Measurements from ENCODE around the gene SIVA1.

The SIVA1 gene

GRCh38 chr14:104773505-104774452, 20.8 kb downstream of the SIVA1 start:
- H3K27me3 ChIP-seq (ENCODE audit: insufficient read depth, insufficient read length): no peaks in the 10 kb centered on the region
- no peak for TF ChIP-seq SUZ12 (IDR thresholded peaks at IDR 0.05; ENCODE audit: extremely low read depth, insufficient read depth, insufficient read length)
- TF ChIP-seq YY1 (IDR thresholded peaks at IDR 0.05; ENCODE audit: insufficient read depth, insufficient read length): no peak
- TF ChIP-seq ZNF274 (IDR thresholded peaks at IDR 0.05; ENCODE audit: low read depth, low read length): no peak
- peaks cover 19% of the 10 kb centered on the region; the same call in 1 of the 2 replicates for H3K9me3 ChIP-seq (ENCODE audit: insufficient read depth, low read length)
- DNase-seq (ENCODE audit: low read depth, low spot score): no peak
- peaks cover 9% of the 10 kb centered on the region for H3K4me1 ChIP-seq (ENCODE audit: insufficient read depth, insufficient read length)
- peaks cover 85% of the 10 kb centered on the region for H3K36me3 ChIP-seq (ENCODE audit: insufficient read depth, insufficient read length, low read length)
- no peak overlapping the region for H3K9ac ChIP-seq (ENCODE audit: insufficient read length, low read depth)
- no peak overlapping the region for H3K4me3 ChIP-seq (ENCODE audit: insufficient read length, low read depth)

- H3K27me3 ChIP-seq (ENCODE audit: insufficient read depth, insufficient read length): no peaks in the 10 kb centered on the region
- peaks cover 19% of the 10 kb centered on the region; the same call in 1 of the 2 replicates for H3K9me3 ChIP-seq (ENCODE audit: insufficient read depth, low read length)
- H3K36me3 ChIP-seq (ENCODE audit: insufficient read depth, insufficient read length, low read length): peaks cover 86% of the 10 kb centered on the region
- DNase-seq (ENCODE audit: low read depth, low spot score): no peak
- peaks cover 7% of the 10 kb centered on the region for H3K4me1 ChIP-seq (ENCODE audit: insufficient read depth, insufficient read length)
- TF ChIP-seq ZNF274 (IDR thresholded peaks at IDR 0.05; ENCODE audit: low read depth, low read length): no peak
- TF ChIP-seq SUZ12 (IDR thresholded peaks at IDR 0.05; ENCODE audit: extremely low read depth, insufficient read depth, insufficient read length): no peak
- no peak for TF ChIP-seq YY1 (IDR thresholded peaks at IDR 0.05; ENCODE audit: insufficient read depth, insufficient read length)
- H3K9ac ChIP-seq (ENCODE audit: insufficient read length, low read depth): no peak overlapping the region
- no peak overlapping the region for H3K4me3 ChIP-seq (ENCODE audit: insufficient read length, low read depth)
Observed at GRCh38 chr14:104774453-104775072, 21.6 kb downstream of the SIVA1 start.

- TF ChIP-seq SUZ12 (IDR thresholded peaks at IDR 0.05; ENCODE audit: extremely low read depth, insufficient read depth, insufficient read length) (no peak), YY1 (IDR thresholded peaks at IDR 0.05; ENCODE audit: insufficient read depth, insufficient read length) (no peak), ZNF274 (IDR thresholded peaks at IDR 0.05; ENCODE audit: low read depth, low read length) (no peak)
- Histone ChIP-seq H3K36me3 (ENCODE audit: insufficient read depth, insufficient read length, low read length) (peaks cover 86% of the 10 kb centered on the region), H3K4me3 (ENCODE audit: insufficient read length, low read depth) (no peak overlapping the region), H3K4me1 (ENCODE audit: insufficient read depth, insufficient read length) (peaks cover 7% of the 10 kb centered on the region), H3K9ac (ENCODE audit: insufficient read length, low read depth) (no peak overlapping the region), H3K9me3 (ENCODE audit: insufficient read depth, low read length) (peaks cover 19% of the 10 kb centered on the region; the same call in 1 of the 2 replicates), H3K27me3 (ENCODE audit: insufficient read depth, insufficient read length) (no peaks in the 10 kb centered on the region)
- no peak for DNase-seq (ENCODE audit: low read depth, low spot score)
Observed at GRCh38 chr14:104775073-104775489, 22.1 kb downstream of the SIVA1 start.

GRCh38 chr14:104776481-104776880, 23.5 kb downstream of the SIVA1 start:
- H3K4me3 ChIP-seq (ENCODE audit: insufficient read length, low read depth): no peak overlapping the region
- H3K27me3 ChIP-seq (ENCODE audit: insufficient read depth, insufficient read length): no peaks in the 10 kb centered on the region
- TF ChIP-seq ZNF274 (IDR thresholded peaks at IDR 0.05; ENCODE audit: low read depth, low read length) (no peak), YY1 (IDR thresholded peaks at IDR 0.05; ENCODE audit: insufficient read depth, insufficient read length) (no peak), SUZ12 (IDR thresholded peaks at IDR 0.05; ENCODE audit: extremely low read depth, insufficient read depth, insufficient read length) (no peak)
- DNase-seq (ENCODE audit: low read depth, low spot score): no peak
- peaks cover 80% of the 10 kb centered on the region for H3K36me3 ChIP-seq (ENCODE audit: insufficient read depth, insufficient read length, low read length)
- no peak overlapping the region for H3K9ac ChIP-seq (ENCODE audit: insufficient read length, low read depth)
- H3K9me3 ChIP-seq (ENCODE audit: insufficient read depth, low read length): peaks cover 9% of the 10 kb centered on the region; the same call in 1 of the 2 replicates
- peaks cover 4% of the 10 kb centered on the region for H3K4me1 ChIP-seq (ENCODE audit: insufficient read depth, insufficient read length)

- Histone ChIP-seq H3K4me3 (ENCODE audit: insufficient read length, low read depth) (no peak overlapping the region), H3K36me3 (ENCODE audit: insufficient read depth, insufficient read length, low read length) (peaks cover 77% of the 10 kb centered on the region), H3K9ac (ENCODE audit: insufficient read length, low read depth) (no peak overlapping the region), H3K4me1 (ENCODE audit: insufficient read depth, insufficient read length) (peaks cover 4% of the 10 kb centered on the region), H3K9me3 (ENCODE audit: insufficient read depth, low read length) (peaks cover 2% of the 10 kb centered on the region; the same call in 1 of the 2 replicates), H3K27me3 (ENCODE audit: insufficient read depth, insufficient read length) (no peaks in the 10 kb centered on the region)
- TF ChIP-seq SUZ12 (IDR thresholded peaks at IDR 0.05; ENCODE audit: extremely low read depth, insufficient read depth, insufficient read length) (no peak), YY1 (IDR thresholded peaks at IDR 0.05; ENCODE audit: insufficient read depth, insufficient read length) (no peak), ZNF274 (IDR thresholded peaks at IDR 0.05; ENCODE audit: low read depth, low read length) (no peak)
- no peak for DNase-seq (ENCODE audit: low read depth, low spot score)
Observed at GRCh38 chr14:104776961-104777807, 24.2 kb downstream of the SIVA1 start.

GRCh38 chr14:104777808-104778249, 24.9 kb downstream of the SIVA1 start:
- Histone ChIP-seq H3K9me3 (ENCODE audit: insufficient read depth, low read length) (no peaks in the 10 kb centered on the region), H3K4me3 (ENCODE audit: insufficient read length, low read depth) (no peak overlapping the region), H3K36me3 (ENCODE audit: insufficient read depth, insufficient read length, low read length) (peaks cover 72% of the 10 kb centered on the region), H3K27me3 (ENCODE audit: insufficient read depth, insufficient read length) (no peaks in the 10 kb centered on the region), H3K4me1 (ENCODE audit: insufficient read depth, insufficient read length) (peaks cover 4% of the 10 kb centered on the region), H3K9ac (ENCODE audit: insufficient read length, low read depth) (no peak overlapping the region)
- no peak for DNase-seq (ENCODE audit: low read depth, low spot score)
- TF ChIP-seq SUZ12 (IDR thresholded peaks at IDR 0.05; ENCODE audit: extremely low read depth, insufficient read depth, insufficient read length) (no peak), ZNF274 (IDR thresholded peaks at IDR 0.05; ENCODE audit: low read depth, low read length) (no peak), YY1 (IDR thresholded peaks at IDR 0.05; ENCODE audit: insufficient read depth, insufficient read length) (no peak)

Measured in NT2/D1 (cell line).